SU-DHL-6 (cell line): ENCODE measurements around the gene GDI2.

ENCODE experiments used
- H2AFZ ChIP-seq: fragments of 200-600 bp; sonication (generic); 2 replicates; pipeline ENCODE4 v1.6.1; 2014; ENCODE audit warnings: low read depth, mild to moderate bottlenecking, moderate library complexity, mixed read lengths, antibody characterized with exemption, low read length; ENCODE audit not compliant: severe bottlenecking
- H3F3A ChIP-seq: fragments of 200-600 bp; shearing (Covaris generic); 2 replicates; pipeline ENCODE4 v1.6.0; 2016; ENCODE audit warnings: antibody characterized with exemption, mild to moderate bottlenecking; ENCODE audit not compliant: insufficient read depth
- H3K27ac ChIP-seq: fragments of 200-600 bp; sonication (generic); 2 replicates; pipeline ENCODE4 v1.5.1; 2016; ENCODE audit warnings: low read depth, mild to moderate bottlenecking, low read length, moderate library complexity, mixed read lengths
- H3K27me3 ChIP-seq: fragments of 200-600 bp; sonication (generic), shearing (Covaris generic); 2 replicates; pipeline ENCODE4 v1.6.0; 2014; ENCODE audit warnings: mild to moderate bottlenecking, low read length
- H3K36me3 ChIP-seq: fragments of 200-600 bp; sonication (generic); 2 replicates; pipeline ENCODE4 v1.6.1; 2014; ENCODE audit warnings: mild to moderate bottlenecking, low read length, mixed read lengths
- H3K4me2 ChIP-seq: fragments of 300-600, 200-600 bp; shearing (Covaris generic), sonication (generic); 2 replicates; pipeline ENCODE4 v1.6.0; 2014; ENCODE audit warnings: low read length, low read depth, mild to moderate bottlenecking; ENCODE audit not compliant: poor library complexity, severe bottlenecking
- H3K4me3 ChIP-seq: fragments of 200-600 bp; sonication (generic); 2 replicates; pipeline ENCODE4 v1.5.1; 2014; ENCODE audit warnings: antibody characterized with exemption, low read length, mild to moderate bottlenecking, mixed read lengths; ENCODE audit not compliant: insufficient read depth, poor library complexity, severe bottlenecking
- H3K79me2 ChIP-seq: fragments of 200-600 bp; sonication (generic); 2 replicates; pipeline ENCODE4 v1.6.1; 2014; ENCODE audit warnings: mild to moderate bottlenecking, low read length, moderate library complexity; ENCODE audit not compliant: insufficient read depth
- H3K9ac ChIP-seq: fragments of 200-600 bp; sonication (generic); 2 replicates; pipeline ENCODE4 v1.7.0; 2014; ENCODE audit warnings: mild to moderate bottlenecking, low read length
- H3K9me2 ChIP-seq: fragments of 200-600 bp; sonication (generic); replicated peaks from 2 replicates; pipeline ENCODE4 v1.6.1; 2014; ENCODE audit warnings: low read length; ENCODE audit not compliant: insufficient read depth
- H3K9me3 ChIP-seq: fragments of 200-600 bp; sonication (generic); 2 replicates; pipeline ENCODE4 v1.6.1; 2014; ENCODE audit warnings: low read length, mixed read lengths; ENCODE audit not compliant: insufficient read depth
- H4K20me1 ChIP-seq: fragments of 200-600 bp; sonication (generic); 2 replicates; pipeline ENCODE4 v1.6.1; 2014; ENCODE audit warnings: low read depth, mild to moderate bottlenecking, antibody characterized with exemption, low read length, moderate library complexity, mixed read lengths
- EZH2phosphoT487 ChIP-seq: fragments of 200-600 bp; sonication (generic), shearing (Covaris generic); conservative IDR thresholded peaks from 2 replicates; pipeline ENCODE4 v1.6.1; 2018; ENCODE audit warnings: mild to moderate bottlenecking, antibody characterized with exemption, low read length, moderate library complexity, mixed read lengths
- TF ChIP-seq, protein P1 (sequence below): fragments of 200-600 bp; sonication (generic); IDR thresholded peaks from one replicate; pipeline ENCODE4 v1.5.1; 2017; ENCODE audit warnings: antibody characterized with exemption, mild to moderate bottlenecking, low read length, moderate library complexity; ENCODE audit not compliant: insufficient read depth, poor library complexity, severe bottlenecking

GDI2 gene

DNA sequence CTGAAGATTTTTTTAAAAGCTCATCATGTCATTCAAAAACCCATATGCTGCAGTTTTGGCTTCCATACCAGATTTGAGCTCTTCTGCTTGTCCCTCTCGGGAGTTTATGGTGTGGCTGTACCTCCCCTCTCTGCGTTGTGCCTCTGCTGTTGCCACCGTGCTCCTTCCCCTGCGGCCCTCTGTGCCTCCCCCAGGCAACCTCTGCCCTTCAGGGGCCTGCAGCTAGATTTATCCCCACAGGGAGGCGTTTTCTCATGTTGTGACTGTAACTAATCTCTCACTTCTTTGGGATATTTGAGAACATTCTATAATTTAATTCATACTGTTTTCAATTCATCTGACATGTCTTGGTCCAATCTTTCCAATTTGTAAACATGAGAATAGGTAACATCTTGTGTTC is 75.9 kb downstream of the GDI2 start:
- no peak for TF ChIP-seq EZH2phosphoT487
- TF ChIP-seq, protein P1, sequence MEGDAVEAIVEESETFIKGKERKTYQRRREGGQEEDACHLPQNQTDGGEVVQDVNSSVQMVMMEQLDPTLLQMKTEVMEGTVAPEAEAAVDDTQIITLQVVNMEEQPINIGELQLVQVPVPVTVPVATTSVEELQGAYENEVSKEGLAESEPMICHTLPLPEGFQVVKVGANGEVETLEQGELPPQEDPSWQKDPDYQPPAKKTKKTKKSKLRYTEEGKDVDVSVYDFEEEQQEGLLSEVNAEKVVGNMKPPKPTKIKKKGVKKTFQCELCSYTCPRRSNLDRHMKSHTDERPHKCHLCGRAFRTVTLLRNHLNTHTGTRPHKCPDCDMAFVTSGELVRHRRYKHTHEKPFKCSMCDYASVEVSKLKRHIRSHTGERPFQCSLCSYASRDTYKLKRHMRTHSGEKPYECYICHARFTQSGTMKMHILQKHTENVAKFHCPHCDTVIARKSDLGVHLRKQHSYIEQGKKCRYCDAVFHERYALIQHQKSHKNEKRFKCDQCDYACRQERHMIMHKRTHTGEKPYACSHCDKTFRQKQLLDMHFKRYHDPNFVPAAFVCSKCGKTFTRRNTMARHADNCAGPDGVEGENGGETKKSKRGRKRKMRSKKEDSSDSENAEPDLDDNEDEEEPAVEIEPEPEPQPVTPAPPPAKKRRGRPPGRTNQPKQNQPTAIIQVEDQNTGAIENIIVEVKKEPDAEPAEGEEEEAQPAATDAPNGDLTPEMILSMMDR = no peak
- H3K27me3 ChIP-seq = no peaks in the 10 kb centered on the region
- H3F3A ChIP-seq = peaks cover 38% of the 10 kb centered on the region; the same call in 1 of the 2 replicates
- H3K9me3 ChIP-seq = no peaks in the 10 kb centered on the region
- peaks cover 82% of the 10 kb centered on the region for H3K36me3 ChIP-seq
- no peak overlapping the region for H3K4me2 ChIP-seq
- H3K27ac ChIP-seq = no peak overlapping the region
- peaks cover 37% of the 10 kb centered on the region for H4K20me1 ChIP-seq
- no peaks in the 10 kb centered on the region for H3K9me2 ChIP-seq
- H3K4me3 ChIP-seq = no peak overlapping the region
- H3K79me2 ChIP-seq = peaks cover 86% of the 10 kb centered on the region
- H2AFZ ChIP-seq = no peak overlapping the region
- H3K9ac ChIP-seq = no peak overlapping the region

DNA sequence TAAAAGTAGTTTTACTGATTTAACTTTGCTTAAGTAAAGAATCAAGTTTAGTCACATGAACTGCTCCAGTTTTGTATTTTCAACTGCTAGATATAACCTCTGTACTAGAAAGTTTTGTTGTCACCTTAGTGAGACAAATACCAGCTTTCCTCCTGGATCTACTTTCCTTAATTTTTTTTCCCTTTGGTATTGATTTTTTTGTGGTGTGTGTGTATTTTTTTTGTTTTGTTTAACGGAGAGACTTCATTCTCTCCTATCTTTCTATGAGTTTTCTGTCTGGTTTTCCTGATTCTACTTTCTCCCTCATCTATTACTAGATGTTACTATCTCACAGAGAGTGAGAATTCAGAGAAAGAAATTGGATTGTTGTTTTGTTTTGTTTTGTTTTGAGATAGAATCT is 76.6 kb downstream of the GDI2 start:
- Histone ChIP-seq H4K20me1 (peaks cover 36% of the 10 kb centered on the region), H3K9me3 (no peaks in the 10 kb centered on the region), H3F3A (peaks cover 31% of the 10 kb centered on the region; the same call in 1 of the 2 replicates), H2AFZ (no peak overlapping the region), H3K9me2 (no peaks in the 10 kb centered on the region), H3K36me3 (peaks cover 81% of the 10 kb centered on the region), H3K27ac (no peak overlapping the region), H3K4me3 (no peak overlapping the region), H3K79me2 (peaks cover 87% of the 10 kb centered on the region), H3K27me3 (no peaks in the 10 kb centered on the region), H3K9ac (no peak overlapping the region), H3K4me2 (no peak overlapping the region)
- no peak for TF ChIP-seq EZH2phosphoT487
- TF ChIP-seq, protein P1 = no peak

DNA sequence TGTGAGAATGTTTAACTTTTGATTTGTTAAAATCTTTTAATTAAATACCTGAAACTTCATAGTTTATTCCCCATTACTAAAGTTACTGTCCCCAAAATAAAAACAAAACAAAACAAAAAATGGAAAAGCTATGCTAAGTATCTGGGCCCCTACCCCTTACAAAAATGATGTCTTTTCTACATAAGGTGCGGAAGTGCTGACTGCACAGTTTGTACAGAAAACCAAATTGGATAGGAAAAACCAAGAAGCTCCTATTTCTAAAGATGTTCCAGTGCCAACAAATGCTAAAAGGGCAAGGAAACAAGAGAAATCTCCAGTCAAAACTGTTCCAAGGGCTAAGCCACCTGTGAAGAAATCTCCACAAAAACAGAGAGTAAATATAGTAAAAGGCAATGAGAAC is 78.1 kb downstream of the GDI2 start:
- Histone ChIP-seq H3K4me2 (no peak overlapping the region), H3K27ac (no peak overlapping the region), H3K4me3 (no peak overlapping the region), H3K9ac (no peak overlapping the region), H3F3A (peaks cover 29% of the 10 kb centered on the region; the same call in 1 of the 2 replicates), H3K36me3 (peaks cover 78% of the 10 kb centered on the region), H2AFZ (no peak overlapping the region), H4K20me1 (peaks cover 29% of the 10 kb centered on the region), H3K9me3 (no peaks in the 10 kb centered on the region), H3K79me2 (peaks cover 83% of the 10 kb centered on the region), H3K9me2 (no peaks in the 10 kb centered on the region), H3K27me3 (no peaks in the 10 kb centered on the region)
- TF ChIP-seq, protein P1 = no peak
- no peak for TF ChIP-seq EZH2phosphoT487
